Measurements from ENCODE around the gene TBC1D2.

DNA sequence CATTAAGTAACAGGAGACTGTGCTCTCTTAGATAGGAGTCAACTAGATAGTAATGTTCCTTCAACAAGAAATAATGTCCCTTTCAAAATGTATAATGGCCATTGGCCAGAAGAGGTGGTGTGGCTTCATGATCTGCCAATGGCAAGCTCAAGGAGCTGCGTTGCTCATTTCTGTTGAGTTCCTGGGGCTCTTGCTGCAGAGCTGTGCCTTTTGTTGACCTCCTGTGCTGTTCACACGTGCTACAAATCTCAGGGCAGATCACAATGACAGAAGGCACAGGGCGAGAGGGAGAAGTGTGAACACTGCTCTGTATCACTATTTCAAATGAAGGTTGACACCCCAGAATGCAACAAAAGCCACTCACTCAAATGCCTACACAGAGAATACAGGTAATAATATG, 16.0 kb upstream of the TBC1D2 start:
- no peak for TF ChIP-seq BHLHE40 (IDR thresholded peaks at IDR 0.05; ENCODE audit: low read depth, low read length)
- TF ChIP-seq, protein P1, sequence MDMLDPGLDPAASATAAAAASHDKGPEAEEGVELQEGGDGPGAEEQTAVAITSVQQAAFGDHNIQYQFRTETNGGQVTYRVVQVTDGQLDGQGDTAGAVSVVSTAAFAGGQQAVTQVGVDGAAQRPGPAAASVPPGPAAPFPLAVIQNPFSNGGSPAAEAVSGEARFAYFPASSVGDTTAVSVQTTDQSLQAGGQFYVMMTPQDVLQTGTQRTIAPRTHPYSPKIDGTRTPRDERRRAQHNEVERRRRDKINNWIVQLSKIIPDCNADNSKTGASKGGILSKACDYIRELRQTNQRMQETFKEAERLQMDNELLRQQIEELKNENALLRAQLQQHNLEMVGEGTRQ (IDR thresholded peaks at IDR 0.05; ENCODE audit: low read depth, low read length) = no peak
- TF ChIP-seq RAD21 (IDR thresholded peaks at IDR 0.05; ENCODE audit: low read length) = no peak
- TF ChIP-seq, protein P2, sequence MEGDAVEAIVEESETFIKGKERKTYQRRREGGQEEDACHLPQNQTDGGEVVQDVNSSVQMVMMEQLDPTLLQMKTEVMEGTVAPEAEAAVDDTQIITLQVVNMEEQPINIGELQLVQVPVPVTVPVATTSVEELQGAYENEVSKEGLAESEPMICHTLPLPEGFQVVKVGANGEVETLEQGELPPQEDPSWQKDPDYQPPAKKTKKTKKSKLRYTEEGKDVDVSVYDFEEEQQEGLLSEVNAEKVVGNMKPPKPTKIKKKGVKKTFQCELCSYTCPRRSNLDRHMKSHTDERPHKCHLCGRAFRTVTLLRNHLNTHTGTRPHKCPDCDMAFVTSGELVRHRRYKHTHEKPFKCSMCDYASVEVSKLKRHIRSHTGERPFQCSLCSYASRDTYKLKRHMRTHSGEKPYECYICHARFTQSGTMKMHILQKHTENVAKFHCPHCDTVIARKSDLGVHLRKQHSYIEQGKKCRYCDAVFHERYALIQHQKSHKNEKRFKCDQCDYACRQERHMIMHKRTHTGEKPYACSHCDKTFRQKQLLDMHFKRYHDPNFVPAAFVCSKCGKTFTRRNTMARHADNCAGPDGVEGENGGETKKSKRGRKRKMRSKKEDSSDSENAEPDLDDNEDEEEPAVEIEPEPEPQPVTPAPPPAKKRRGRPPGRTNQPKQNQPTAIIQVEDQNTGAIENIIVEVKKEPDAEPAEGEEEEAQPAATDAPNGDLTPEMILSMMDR (conservative IDR thresholded peaks at IDR 0.05; ENCODE audit: low read depth, low read length) = no peak
- TF ChIP-seq POLR2A (IDR thresholded peaks at IDR 0.05; ENCODE audit: low read depth, low read length) = no peak
- TF ChIP-seq MAFK (IDR thresholded peaks at IDR 0.05; ENCODE audit: low read depth, low read length) = no peak
- no peak for TF ChIP-seq SMC3 (IDR thresholded peaks at IDR 0.05; ENCODE audit: low read depth, low read length)

All from IMR-90 (cell line).